ENCODE data around the gene PTGER3.
"Not testable (repeated sequence)": the region's sequence is repeated elsewhere in the genome, so short reads cannot be mapped to it uniquely, and the experiment has no call there.

PTGER3 gene

DNA sequence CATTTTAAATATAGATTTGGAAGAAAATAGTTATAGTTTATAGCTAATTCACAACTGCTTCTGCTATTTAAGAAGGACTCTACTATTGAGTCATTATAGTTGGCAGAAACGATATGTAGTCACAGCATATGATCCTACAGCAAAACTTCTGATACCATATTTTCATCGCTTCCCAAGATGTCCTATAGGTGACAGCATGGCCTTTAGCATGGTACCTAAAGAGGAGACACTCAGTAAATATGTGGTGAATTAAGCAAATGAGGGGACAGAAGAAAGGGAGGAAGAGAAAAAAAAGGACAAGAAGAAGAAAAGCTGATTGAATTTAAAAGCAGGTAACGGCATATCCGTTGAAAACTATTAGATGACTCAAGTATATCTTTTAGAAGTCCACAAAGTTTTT lies 77.2 kb downstream of the PTGER3 start:
- Mint-ChIP-seq H3K36me3 (ENCODE audit: low read depth) (no peaks in the 10 kb centered on the region), H3K4me3 (no peak overlapping the region), H3K27ac (no peak overlapping the region), H3K4me1 (no peaks in the 10 kb centered on the region), H3K27me3 (peaks cover 9% of the 10 kb centered on the region), H3K9me3 (no peaks in the 10 kb centered on the region)
- no peak for DNase-seq
- no peak for ATAC-seq

DNA sequence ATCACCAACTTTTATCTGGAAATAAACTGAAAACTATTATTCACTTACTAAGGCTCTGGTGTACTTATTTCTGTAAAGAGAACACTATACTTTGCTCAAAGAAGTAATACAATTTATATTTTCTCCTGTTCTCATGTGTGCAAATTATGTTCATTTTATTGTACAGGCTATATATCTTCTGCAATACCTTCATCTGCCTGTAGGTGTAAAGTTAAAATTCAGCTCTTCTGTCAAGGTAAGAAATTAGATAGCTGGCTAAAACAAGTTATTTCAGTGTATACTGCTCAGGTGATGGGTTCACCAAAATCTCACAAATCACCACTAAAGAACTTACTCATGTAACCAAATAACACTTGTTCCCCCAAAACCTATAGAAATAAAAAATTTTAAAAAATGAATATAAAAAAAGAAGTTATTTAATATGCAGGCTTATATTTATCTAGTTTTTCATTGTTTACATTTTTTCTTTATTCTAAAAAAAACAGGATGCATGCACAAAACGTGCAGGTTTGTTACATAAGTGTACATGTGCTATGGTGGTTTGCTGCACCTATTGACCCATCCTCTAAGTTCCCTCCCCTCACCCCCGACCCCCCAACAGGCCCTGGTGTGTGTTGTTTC lies 81.5 kb downstream of the PTGER3 start:
- H3K27me3 Mint-ChIP-seq: peaks cover 6% of the 10 kb centered on the region

DNA sequence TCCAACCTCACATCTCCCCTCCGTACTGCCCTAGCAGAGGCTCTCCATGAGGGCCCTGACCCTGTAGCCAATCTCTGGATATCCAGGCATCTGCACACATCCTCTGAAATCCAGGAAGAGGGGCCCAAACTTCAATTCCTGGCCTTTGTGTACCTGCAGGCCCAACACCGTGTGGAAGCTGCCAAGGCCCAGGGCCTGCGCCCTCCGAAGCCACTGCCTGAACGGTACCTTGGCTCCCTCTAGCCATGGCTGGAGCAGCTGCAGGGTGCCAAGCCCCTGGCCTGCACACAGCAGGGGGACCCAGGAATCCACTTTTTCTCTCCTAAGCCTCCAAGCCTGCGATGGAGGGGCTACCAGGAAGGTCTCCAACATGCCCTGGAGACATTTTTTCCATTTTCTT lies 84.2 kb downstream of the PTGER3 start:
- no peak overlapping the region for H3K4me3 Mint-ChIP-seq
- no peak for DNase-seq
- no peak overlapping the region for H3K27ac Mint-ChIP-seq
- no peak for ATAC-seq
- peaks cover 7% of the 10 kb centered on the region for H3K9me3 Mint-ChIP-seq
- H3K27me3 Mint-ChIP-seq: peaks cover 4% of the 10 kb centered on the region
- H3K4me1 Mint-ChIP-seq: no peaks in the 10 kb centered on the region
- no peaks in the 10 kb centered on the region for H3K36me3 Mint-ChIP-seq (ENCODE audit: low read depth)

More for the DNA sequence above, 81.5 kb downstream of the PTGER3 start:
- DNase-seq (no peak), ATAC-seq (no peak)
- Mint-ChIP-seq H3K4me3 (no peak overlapping the region), H3K4me1 (no peaks in the 10 kb centered on the region), H3K36me3 (ENCODE audit: low read depth) (no peaks in the 10 kb centered on the region), H3K27ac (no peak overlapping the region), H3K9me3 (peaks cover 7% of the 10 kb centered on the region)

DNA sequence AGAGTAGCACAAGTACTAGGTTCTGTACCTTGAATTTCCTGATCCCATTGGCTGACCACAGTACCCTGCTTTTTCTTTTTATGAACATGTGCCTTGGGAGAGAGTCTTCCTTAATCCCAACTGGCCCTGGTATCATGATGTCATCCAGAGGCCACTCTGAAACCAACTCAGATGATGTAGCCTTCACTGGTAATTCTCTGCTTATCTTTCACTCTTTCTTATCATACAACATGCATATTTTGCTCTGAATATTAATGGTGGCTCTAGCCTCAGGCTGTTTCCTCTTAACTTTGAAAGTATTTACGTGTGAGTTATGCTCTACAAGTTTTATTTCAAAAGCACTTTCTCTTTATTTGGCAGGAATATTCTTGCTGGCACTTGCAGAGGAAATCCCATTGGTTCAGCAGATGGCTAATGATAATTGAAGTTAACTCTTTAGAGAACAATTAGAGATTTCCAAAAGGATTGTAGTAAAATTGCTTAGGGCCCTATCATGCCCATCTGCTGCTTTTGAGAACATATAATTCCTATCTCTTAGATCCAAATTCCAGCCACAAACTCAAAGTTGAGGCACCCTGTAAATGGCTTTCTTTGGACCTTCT lies 86.1 kb downstream of the PTGER3 start:
- Mint-ChIP-seq H3K36me3 (ENCODE audit: low read depth) (no peaks in the 10 kb centered on the region), H3K27ac (no peak overlapping the region), H3K27me3 (peaks cover 3% of the 10 kb centered on the region), H3K4me1 (no peaks in the 10 kb centered on the region), H3K9me3 (peaks cover 7% of the 10 kb centered on the region), H3K4me3 (no peak overlapping the region)
- DNase-seq (no peak), ATAC-seq (no peak)

DNA sequence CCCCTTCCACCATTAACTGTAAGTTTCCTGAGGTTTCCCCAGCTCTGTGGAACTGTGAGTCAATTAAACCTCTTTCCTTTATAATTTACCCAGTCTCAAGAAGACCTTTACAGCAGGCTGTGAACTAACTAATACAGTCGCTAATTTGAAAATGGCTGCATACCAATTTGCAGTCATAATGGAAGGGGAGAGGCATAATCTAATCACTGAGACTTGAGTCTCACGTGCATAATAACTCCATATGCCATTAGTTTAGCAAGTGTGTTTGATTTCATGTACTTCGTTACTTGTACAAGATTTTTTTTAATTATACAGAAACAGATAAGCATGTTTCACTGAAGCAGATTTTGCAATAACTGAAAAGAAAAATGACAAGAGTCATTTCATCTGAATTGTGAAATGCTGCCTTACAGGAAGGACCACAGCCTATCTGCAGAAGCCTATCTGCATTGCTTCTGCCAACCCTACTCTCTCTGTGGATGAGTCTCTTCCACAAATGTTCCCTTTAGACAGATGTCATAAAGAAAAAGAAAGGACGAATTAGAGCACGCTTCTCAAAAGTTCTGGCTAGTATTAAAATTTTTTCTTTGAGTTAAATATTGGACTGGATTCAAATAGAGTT lies 99.1 kb downstream of the PTGER3 start:
- Mint-ChIP-seq H3K4me3 (no peak overlapping the region), H3K27ac (no peak overlapping the region), H3K4me1 (no peaks in the 10 kb centered on the region), H3K36me3 (ENCODE audit: low read depth) (no peaks in the 10 kb centered on the region), H3K9me3 (no peaks in the 10 kb centered on the region), H3K27me3 (no peaks in the 10 kb centered on the region)
- no peak for DNase-seq
- ATAC-seq: no peak

DNA sequence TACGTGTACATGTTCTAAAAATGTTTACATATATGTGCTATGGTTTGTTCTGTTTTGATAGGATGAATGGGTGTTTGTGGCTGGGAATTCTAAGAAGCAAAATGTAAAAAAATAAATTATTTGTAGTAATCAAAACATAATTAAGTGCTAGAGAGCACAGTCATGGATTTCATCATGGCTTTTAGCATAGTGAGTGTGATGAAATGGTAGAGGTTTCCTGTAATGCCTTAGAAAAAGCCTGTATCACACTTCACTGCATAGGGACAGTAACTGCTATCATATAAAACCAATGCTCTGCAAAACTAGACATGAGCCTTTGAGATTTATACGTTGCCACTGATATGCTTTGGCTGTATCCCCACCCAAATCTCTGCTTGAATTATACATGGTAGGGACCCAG lies 99.8 kb downstream of the PTGER3 start:
- no peaks in the 10 kb centered on the region for H3K9me3 Mint-ChIP-seq
- no peak overlapping the region for H3K27ac Mint-ChIP-seq
- H3K4me1 Mint-ChIP-seq: no peaks in the 10 kb centered on the region
- ATAC-seq (no peak), DNase-seq (no peak)
- H3K36me3 Mint-ChIP-seq (ENCODE audit: low read depth): no peaks in the 10 kb centered on the region
- H3K4me3 Mint-ChIP-seq: no peak overlapping the region
- no peaks in the 10 kb centered on the region for H3K27me3 Mint-ChIP-seq

DNA sequence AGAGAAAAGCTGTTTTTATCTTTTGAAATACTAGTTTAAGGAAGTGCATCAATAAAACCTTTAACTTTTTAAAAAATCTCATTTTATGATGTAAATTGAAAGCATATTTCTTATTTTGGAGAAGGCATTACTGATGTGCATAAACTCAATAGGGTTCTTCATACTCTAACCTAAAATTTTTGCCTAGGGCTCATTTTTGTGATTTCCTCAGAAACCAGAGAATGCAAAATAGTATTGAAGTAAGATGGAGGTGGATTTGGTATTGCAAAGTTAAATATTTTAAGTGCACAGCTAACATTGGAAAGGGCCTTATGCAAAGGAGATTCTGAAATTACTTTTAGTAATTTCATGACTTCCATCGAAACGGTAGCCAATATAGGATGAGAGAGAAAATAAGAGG lies 101.9 kb downstream of the PTGER3 start:
- no peak overlapping the region for H3K4me3 Mint-ChIP-seq
- H3K9me3 Mint-ChIP-seq: peaks cover 2% of the 10 kb centered on the region
- H3K27me3 Mint-ChIP-seq: no peaks in the 10 kb centered on the region
- H3K36me3 Mint-ChIP-seq (ENCODE audit: low read depth): no peaks in the 10 kb centered on the region
- DNase-seq (no peak), ATAC-seq (no peak)
- H3K4me1 Mint-ChIP-seq: no peaks in the 10 kb centered on the region
- no peak overlapping the region for H3K27ac Mint-ChIP-seq

DNA sequence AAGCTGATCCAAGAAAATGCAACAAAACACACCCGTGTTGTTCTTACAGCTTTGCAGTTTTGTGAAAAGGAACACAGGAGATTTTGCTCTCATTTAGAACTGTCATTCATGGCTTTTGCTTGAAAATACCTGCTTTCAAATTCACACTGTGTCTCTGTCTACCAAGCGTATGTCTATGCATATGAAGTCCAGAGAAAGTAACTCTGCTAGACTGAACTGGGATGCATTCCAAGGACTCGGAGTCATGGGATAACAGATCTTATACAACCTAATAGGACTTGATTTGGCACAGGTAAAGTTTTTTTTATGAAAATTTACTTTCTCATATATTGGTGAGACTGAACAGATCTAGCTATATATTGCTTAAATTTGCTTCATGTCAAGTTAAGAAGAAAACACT lies 102.4 kb downstream of the PTGER3 start:
- Mint-ChIP-seq H3K9me3 (peaks cover 5% of the 10 kb centered on the region), H3K36me3 (ENCODE audit: low read depth) (no peaks in the 10 kb centered on the region), H3K4me3 (no peak overlapping the region), H3K27ac (no peak overlapping the region), H3K27me3 (no peaks in the 10 kb centered on the region), H3K4me1 (no peaks in the 10 kb centered on the region)
- no peak for DNase-seq
- no peak for ATAC-seq

DNA sequence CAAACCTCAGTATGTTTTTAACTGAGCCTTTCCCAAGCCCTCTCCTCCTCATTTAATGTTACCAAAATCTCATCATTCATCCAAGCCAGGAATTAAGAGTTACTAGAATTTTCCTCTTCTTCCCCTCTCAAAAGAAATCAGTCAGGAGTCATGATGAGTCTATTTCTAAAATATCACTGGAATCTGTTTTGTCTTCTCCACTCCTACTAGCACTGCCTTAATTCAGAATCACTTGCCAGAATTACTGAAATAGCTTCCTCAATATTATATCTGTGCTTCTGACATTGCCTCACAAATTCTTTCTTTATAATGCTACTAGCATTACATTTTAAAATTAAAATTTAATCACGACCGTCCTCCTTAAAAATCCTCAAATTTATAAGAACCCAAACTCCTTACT lies 106.1 kb downstream of the PTGER3 start:
- DNase-seq (no peak), ATAC-seq (no peak)
- Mint-ChIP-seq H3K27me3 (no peaks in the 10 kb centered on the region), H3K27ac (no peak overlapping the region), H3K9me3 (peaks cover 15% of the 10 kb centered on the region), H3K4me3 (no peak overlapping the region), H3K4me1 (no peaks in the 10 kb centered on the region), H3K36me3 (ENCODE audit: low read depth) (no peaks in the 10 kb centered on the region)

DNA sequence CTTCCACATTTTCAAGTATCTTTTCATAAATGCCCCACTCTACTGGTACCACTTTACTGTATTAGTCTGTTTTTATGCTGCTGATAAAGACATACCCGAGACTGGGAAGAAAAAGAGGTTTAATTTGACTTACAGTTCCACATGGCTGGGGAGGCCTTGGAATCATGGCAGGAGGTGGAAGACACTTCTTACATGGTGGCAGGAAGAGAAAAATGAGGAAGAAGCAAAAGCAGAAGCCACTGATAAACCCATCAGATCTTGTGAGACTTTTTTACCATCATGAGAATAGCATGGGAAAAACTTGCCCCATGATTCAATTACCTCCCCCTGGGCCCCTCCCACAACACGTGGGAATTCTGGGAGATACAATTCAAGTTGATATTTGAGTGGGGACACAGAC lies 107.2 kb downstream of the PTGER3 start:
- H3K27me3 Mint-ChIP-seq; H3K36me3 Mint-ChIP-seq (ENCODE audit: low read depth); H3K4me1 Mint-ChIP-seq; H3K27ac Mint-ChIP-seq; DNase-seq; H3K4me3 Mint-ChIP-seq; ATAC-seq: not testable (repeated sequence)
- peaks cover 15% of the 10 kb centered on the region for H3K9me3 Mint-ChIP-seq

DNA sequence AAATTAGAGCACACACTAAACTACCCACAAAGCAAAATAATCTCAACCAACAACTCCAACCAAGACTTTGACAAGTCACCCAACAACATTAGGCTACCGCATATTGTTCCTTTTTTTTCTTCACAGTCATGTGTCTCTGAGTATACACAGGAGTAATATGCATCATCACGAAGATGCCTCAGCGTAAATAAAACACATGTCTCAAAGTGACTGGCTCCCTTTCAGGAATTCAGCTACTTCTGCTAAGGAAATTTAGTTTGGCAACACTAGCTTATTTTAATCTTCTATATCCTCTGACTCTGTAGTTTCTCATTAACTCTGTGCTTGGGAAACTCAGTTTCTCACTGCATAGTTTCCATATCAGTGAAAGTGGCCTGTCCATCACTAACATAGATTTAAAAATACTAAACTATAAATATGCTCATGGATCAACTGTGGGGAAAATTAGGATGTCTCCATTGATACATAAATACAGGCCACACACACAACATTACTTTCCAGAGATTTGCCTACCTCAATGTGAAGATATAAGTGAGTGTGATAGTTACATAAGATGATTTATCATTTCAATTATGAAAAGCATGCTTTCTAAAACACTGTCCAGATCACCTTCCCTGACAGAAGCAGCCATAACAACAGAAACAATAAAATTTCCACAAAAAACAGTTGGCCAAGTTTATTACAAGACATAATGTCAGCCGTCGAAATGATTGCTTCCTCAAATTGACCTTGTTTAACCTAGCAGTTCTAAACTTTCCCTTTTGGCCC lies 113.2 kb downstream of the PTGER3 start:
- H3K9me3 Mint-ChIP-seq: peaks cover 10% of the 10 kb centered on the region
- no peaks in the 10 kb centered on the region for H3K27me3 Mint-ChIP-seq
- no peaks in the 10 kb centered on the region for H3K36me3 Mint-ChIP-seq (ENCODE audit: low read depth)
- DNase-seq (no peak), ATAC-seq (no peak)
- H3K4me3 Mint-ChIP-seq: no peak overlapping the region
- H3K4me1 Mint-ChIP-seq: peaks cover 2% of the 10 kb centered on the region
- no peak overlapping the region for H3K27ac Mint-ChIP-seq

DNA sequence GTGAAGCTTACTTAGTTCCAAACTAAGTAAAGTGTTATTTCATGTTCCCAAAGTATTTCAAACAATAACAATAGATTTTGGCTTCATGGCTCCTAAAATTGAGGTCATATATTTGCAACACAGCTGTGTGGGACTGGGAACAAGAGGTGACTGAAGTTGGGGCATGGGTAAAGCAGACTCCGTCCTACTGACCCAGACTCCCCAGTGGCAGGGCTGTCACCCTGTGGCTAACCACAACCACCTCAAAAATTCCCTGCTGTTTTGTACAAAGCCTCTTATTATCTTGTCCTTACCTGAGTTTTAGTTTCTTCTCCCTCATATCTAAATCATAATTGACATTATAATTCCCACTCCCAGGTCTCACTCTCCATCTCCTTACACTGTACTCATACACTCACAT lies 117.6 kb downstream of the PTGER3 start:
- H3K27me3 Mint-ChIP-seq: no peaks in the 10 kb centered on the region
- peaks cover 4% of the 10 kb centered on the region for H3K9me3 Mint-ChIP-seq
- ATAC-seq: no peak
- no peak overlapping the region for H3K4me3 Mint-ChIP-seq
- no peaks in the 10 kb centered on the region for H3K36me3 Mint-ChIP-seq (ENCODE audit: low read depth)
- H3K27ac Mint-ChIP-seq: no peak overlapping the region
- DNase-seq: no peak
- H3K4me1 Mint-ChIP-seq: peaks cover 2% of the 10 kb centered on the region

DNA sequence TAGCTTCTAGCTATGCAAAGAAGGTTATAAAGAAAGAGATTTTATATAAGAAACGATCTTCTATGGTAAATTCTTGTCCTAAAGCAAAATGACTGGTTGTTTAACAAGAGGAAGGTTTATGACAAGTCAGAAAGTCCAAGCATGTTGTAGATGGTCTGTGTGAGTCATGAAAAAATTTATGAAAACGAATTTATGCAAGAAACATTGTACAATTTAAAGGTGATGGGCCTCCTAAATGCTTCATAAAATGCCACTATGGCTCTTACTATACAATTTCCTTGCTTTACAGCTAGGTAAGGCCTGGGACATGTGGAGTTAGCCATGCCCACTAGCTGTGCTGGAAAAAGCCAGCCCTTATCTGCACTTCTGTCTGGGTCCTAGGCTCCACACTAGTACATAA lies 125.4 kb downstream of the PTGER3 start:
- DNase-seq (no peak), ATAC-seq (no peak)
- peaks cover 16% of the 10 kb centered on the region for H3K9me3 Mint-ChIP-seq
- no peaks in the 10 kb centered on the region for H3K27me3 Mint-ChIP-seq
- no peak overlapping the region for H3K27ac Mint-ChIP-seq
- H3K4me1 Mint-ChIP-seq: no peaks in the 10 kb centered on the region
- no peak overlapping the region for H3K4me3 Mint-ChIP-seq
- H3K36me3 Mint-ChIP-seq (ENCODE audit: low read depth): no peaks in the 10 kb centered on the region

All from activated naive CD8-positive, alpha-beta T cell treated with anti-CD3 and anti-CD28 coated beads, Interleukin-2, amount 50 U/mL, for 24 hours (primary cell).